ENCODE results near the gene IFNB1. TPM values are rescaled to one million over a fixed set of nuclear protein-coding genes. Genes with fewer than 3 reads are reported as not detected.

IFNB1 gene
- total RNA-seq = 7.8 TPM

DNA sequence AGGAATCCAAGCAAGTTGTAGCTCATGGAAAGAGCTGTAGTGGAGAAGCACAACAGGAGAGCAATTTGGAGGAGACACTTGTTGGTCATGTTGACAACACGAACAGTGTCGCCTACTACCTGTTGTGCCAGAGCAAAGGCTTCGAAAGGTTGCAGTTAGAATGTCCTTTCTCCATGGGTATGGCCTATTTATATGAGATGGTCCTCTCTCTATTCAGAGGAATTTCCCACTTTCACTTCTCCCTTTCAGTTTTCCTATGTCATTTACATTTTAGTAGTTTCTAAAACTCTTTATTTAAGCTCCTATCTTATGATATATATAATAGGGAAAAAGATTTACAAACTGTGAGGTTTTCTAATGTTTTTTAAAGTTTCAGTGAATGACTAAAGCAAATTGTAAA is at the start of gene IFNB1:
IFNB1 (minus strand) TSS at position 162 of the 400 bp plus-strand sequence; CDS start at position 89, 73 bp downstream.
- Histone ChIP-seq H3K27me3 (ENCODE audit: insufficient read depth, low read length) (no peaks in the 10 kb centered on the region), H3K9me3 (ENCODE audit: low read depth, low read length) (no peaks in the 10 kb centered on the region), H3K4me1 (ENCODE audit: insufficient read depth, low read length) (peaks cover 22% of the 10 kb centered on the region), H3K4me3 (ENCODE audit: low read length) (no peak within 1 kb of the TSS)

- Histone ChIP-seq H3K9me3 (ENCODE audit: low read depth, low read length) (no peaks in the 10 kb centered on the region), H3K4me1 (ENCODE audit: insufficient read depth, low read length) (peaks cover 17% of the 10 kb centered on the region), H3K4me3 (ENCODE audit: low read length) (no peak overlapping the region), H3K27me3 (ENCODE audit: insufficient read depth, low read length) (no peaks in the 10 kb centered on the region)
Observed at GRCh38 chr9:21121595-21122251, 44.0 kb upstream of the IFNB1 start.

- H3K9me3 ChIP-seq (ENCODE audit: low read depth, low read length) = no peaks in the 10 kb centered on the region
- H3K4me1 ChIP-seq (ENCODE audit: insufficient read depth, low read length) = peaks cover 17% of the 10 kb centered on the region
- H3K27me3 ChIP-seq (ENCODE audit: insufficient read depth, low read length) = no peaks in the 10 kb centered on the region
- H3K4me3 ChIP-seq (ENCODE audit: low read length) = no peak overlapping the region
Observed at GRCh38 chr9:21121079-21121478, 43.3 kb upstream of the IFNB1 start.

GRCh38 chr9:21119093-21119770 is 41.5 kb upstream of the IFNB1 start:
- H3K4me1 ChIP-seq (ENCODE audit: insufficient read depth, low read length) = peaks cover 17% of the 10 kb centered on the region
- H3K4me3 ChIP-seq (ENCODE audit: low read length) = no peak overlapping the region
- H3K27me3 ChIP-seq (ENCODE audit: insufficient read depth, low read length) = no peaks in the 10 kb centered on the region
- no peaks in the 10 kb centered on the region for H3K9me3 ChIP-seq (ENCODE audit: low read depth, low read length)

- Histone ChIP-seq H3K4me1 (ENCODE audit: insufficient read depth, low read length) (peaks cover 8% of the 10 kb centered on the region), H3K9me3 (ENCODE audit: low read depth, low read length) (no peaks in the 10 kb centered on the region), H3K27me3 (ENCODE audit: insufficient read depth, low read length) (no peaks in the 10 kb centered on the region), H3K4me3 (ENCODE audit: low read length) (no peak overlapping the region)
Observed at GRCh38 chr9:21114311-21114710, 36.6 kb upstream of the IFNB1 start.

GRCh38 chr9:21110708-21111576 is 33.2 kb upstream of the IFNB1 start:
- no peaks in the 10 kb centered on the region for H3K4me1 ChIP-seq (ENCODE audit: insufficient read depth, low read length)
- no peaks in the 10 kb centered on the region for H3K9me3 ChIP-seq (ENCODE audit: low read depth, low read length)

DNA sequence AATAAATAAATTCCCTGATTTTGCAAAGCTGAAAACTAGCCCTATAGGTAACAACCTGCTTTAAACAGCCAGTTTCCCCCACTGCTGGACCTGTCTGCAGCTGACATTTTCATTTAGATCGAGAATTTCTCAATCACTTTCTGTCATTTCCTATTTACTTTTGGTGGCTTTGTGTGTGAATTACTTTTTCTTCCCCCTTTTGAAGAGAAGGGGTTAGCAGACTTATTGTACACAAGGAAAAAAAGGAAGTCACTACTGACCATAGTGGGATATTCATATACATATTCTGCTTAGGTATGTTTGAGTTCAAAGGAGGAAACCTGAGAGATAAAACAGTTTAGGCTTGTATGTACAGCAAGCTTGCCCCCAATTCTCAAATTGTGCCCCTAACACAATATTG is 27.0 kb upstream of the IFNB1 start:
- H3K4me3 ChIP-seq (ENCODE audit: low read length) = no peak overlapping the region
- no peaks in the 10 kb centered on the region for H3K27me3 ChIP-seq (ENCODE audit: insufficient read depth, low read length)

More at GRCh38 chr9:21110708-21111576, 33.2 kb upstream of the IFNB1 start:
- Histone ChIP-seq H3K4me3 (ENCODE audit: low read length) (no peak overlapping the region), H3K27me3 (ENCODE audit: insufficient read depth, low read length) (no peaks in the 10 kb centered on the region)

GRCh38 chr9:21102305-21102704 is 24.6 kb upstream of the IFNB1 start:
- Histone ChIP-seq H3K4me3 (ENCODE audit: low read length) (no peak overlapping the region), H3K27me3 (ENCODE audit: insufficient read depth, low read length) (no peaks in the 10 kb centered on the region), H3K9me3 (ENCODE audit: low read depth, low read length) (no peaks in the 10 kb centered on the region), H3K4me1 (ENCODE audit: insufficient read depth, low read length) (peaks cover 22% of the 10 kb centered on the region)

More for the DNA sequence above, 27.0 kb upstream of the IFNB1 start:
- Histone ChIP-seq H3K4me1 (ENCODE audit: insufficient read depth, low read length) (peaks cover 14% of the 10 kb centered on the region), H3K9me3 (ENCODE audit: low read depth, low read length) (no peaks in the 10 kb centered on the region)

GRCh38 chr9:21097817-21098216 is 20.1 kb upstream of the IFNB1 start:
- Histone ChIP-seq H3K9me3 (ENCODE audit: low read depth, low read length) (no peaks in the 10 kb centered on the region), H3K27me3 (ENCODE audit: insufficient read depth, low read length) (no peaks in the 10 kb centered on the region), H3K4me1 (ENCODE audit: insufficient read depth, low read length) (peaks cover 24% of the 10 kb centered on the region), H3K4me3 (ENCODE audit: low read length) (no peak overlapping the region)

GRCh38 chr9:21096901-21097255 is 19.1 kb upstream of the IFNB1 start:
- Histone ChIP-seq H3K9me3 (ENCODE audit: low read depth, low read length) (no peaks in the 10 kb centered on the region), H3K27me3 (ENCODE audit: insufficient read depth, low read length) (no peaks in the 10 kb centered on the region), H3K4me3 (ENCODE audit: low read length) (no peak overlapping the region), H3K4me1 (ENCODE audit: insufficient read depth, low read length) (peaks cover 24% of the 10 kb centered on the region)

GRCh38 chr9:21096172-21096900 is 18.6 kb upstream of the IFNB1 start:
- Histone ChIP-seq H3K27me3 (ENCODE audit: insufficient read depth, low read length) (no peaks in the 10 kb centered on the region), H3K4me1 (ENCODE audit: insufficient read depth, low read length) (peaks cover 24% of the 10 kb centered on the region), H3K9me3 (ENCODE audit: low read depth, low read length) (no peaks in the 10 kb centered on the region), H3K4me3 (ENCODE audit: low read length) (no peak overlapping the region)

- Histone ChIP-seq H3K9me3 (ENCODE audit: low read depth, low read length) (no peaks in the 10 kb centered on the region), H3K27me3 (ENCODE audit: insufficient read depth, low read length) (no peaks in the 10 kb centered on the region), H3K4me3 (ENCODE audit: low read length) (no peak overlapping the region), H3K4me1 (ENCODE audit: insufficient read depth, low read length) (peaks cover 24% of the 10 kb centered on the region)
Observed at GRCh38 chr9:21095561-21095960, 17.8 kb upstream of the IFNB1 start.

DNA sequence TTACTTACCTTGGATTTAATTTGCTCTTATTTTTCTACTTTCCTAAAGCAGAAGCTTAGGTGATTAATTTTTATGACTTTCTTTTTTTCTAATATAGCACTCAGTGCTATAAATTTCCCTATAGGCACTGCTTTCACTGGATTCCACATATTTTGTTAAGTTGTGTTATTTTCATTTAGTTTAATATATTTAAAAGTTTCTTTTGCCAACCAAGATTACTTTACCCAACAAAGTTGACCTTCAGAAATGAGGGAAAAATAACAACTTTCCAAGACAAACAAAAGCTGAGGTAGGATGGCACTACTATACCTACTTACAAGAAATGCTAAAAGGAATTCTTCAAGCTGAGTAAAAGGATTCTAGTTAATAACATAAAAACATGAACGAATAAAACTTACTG is 8.8 kb upstream of the IFNB1 start:
- Histone ChIP-seq H3K9me3 (ENCODE audit: low read depth, low read length) (no peaks in the 10 kb centered on the region), H3K4me3 (ENCODE audit: low read length) (no peak overlapping the region), H3K27me3 (ENCODE audit: insufficient read depth, low read length) (no peaks in the 10 kb centered on the region), H3K4me1 (ENCODE audit: insufficient read depth, low read length) (peaks cover 6% of the 10 kb centered on the region)

GRCh38 chr9:21085005-21085404 is 7.3 kb upstream of the IFNB1 start:
- peaks cover 10% of the 10 kb centered on the region for H3K4me1 ChIP-seq (ENCODE audit: insufficient read depth, low read length)
- H3K4me3 ChIP-seq (ENCODE audit: low read length) = no peak overlapping the region
- no peaks in the 10 kb centered on the region for H3K27me3 ChIP-seq (ENCODE audit: insufficient read depth, low read length)
- no peaks in the 10 kb centered on the region for H3K9me3 ChIP-seq (ENCODE audit: low read depth, low read length)

Measured in mononuclear cell (primary cell).